DOHH2 (cell line): ENCODE data around the gene ANTXRL.

ENCODE experiments used
- CTCF ChIP-seq: fragments of 200-600 bp; sonication (generic); IDR thresholded peaks from one replicate; pipeline ENCODE4 v1.5.1; 2014; ENCODE audit warnings: antibody characterized with exemption, mild to moderate bottlenecking, low read depth, low read length; ENCODE audit not compliant: poor library complexity, severe bottlenecking
- EZH2phosphoT487 ChIP-seq: fragments of 200-600 bp; sonication (generic); IDR thresholded peaks from 2 replicates; pipeline ENCODE4 v1.6.1; 2017; ENCODE audit warnings: borderline replicate concordance, mild to moderate bottlenecking, antibody characterized with exemption, low read length, moderate library complexity, mixed read lengths

GRCh38 chr10:46247808-46248569 lies 38.8 kb upstream of the ANTXRL start:
- TF ChIP-seq CTCF (no peak), EZH2phosphoT487 (no peak)
